Testis (tissue), 3 donors: ENCODE measurements around the gene THSD4. TPM values are rescaled to one million over a fixed set of nuclear protein-coding genes. Genes with fewer than 3 reads are reported as not detected.

ENCODE experiments used
- DNase-seq: peaks from one replicate; pipeline ENCODE4 v3.0.0-alpha.2; 2019
- H3K27ac ChIP-seq, 2 donors: fragments of 200-600 bp; sonication (generic); one replicate each; pipeline ENCODE4 v1.5.1; 2019
- H3K27me3 ChIP-seq: fragments of 200-600 bp; sonication (generic); one replicate; pipeline ENCODE4 v1.5.1; 2019
- H3K36me3 ChIP-seq: fragments of 200-600 bp; sonication (generic); one replicate; pipeline ENCODE4 v1.5.1; 2017; ENCODE audit warnings: low read depth; ENCODE audit errors: missing control alignments
- H3K4me1 ChIP-seq: fragments of 200-600 bp; sonication (generic); one replicate; pipeline ENCODE4 v1.5.1; 2019
- H3K4me3 ChIP-seq, 2 donors: fragments of 200-600 bp; sonication (generic); one replicate each; pipeline ENCODE4 v1.5.1; 2017 to 2019
- H3K9me3 ChIP-seq: fragments of 200-600 bp; sonication (generic); one replicate; pipeline ENCODE4 v1.5.1; 2017
- CTCF ChIP-seq, 3 experiments: fragments of 450-650 bp in 2 of 3; fragments of 200-600 bp in 1 of 3; sonication (generic) in 1 of 3; IDR thresholded peaks; one replicate each; pipeline ENCODE4 v1.5.1; 2016 to 2019; ENCODE audit warnings: antibody characterized with exemption in 3 of 3, mild to moderate bottlenecking in 2 of 3, moderate library complexity in 1 of 3
- POLR2A ChIP-seq: fragments of 450-650 bp; IDR thresholded peaks from one replicate; pipeline ENCODE4 v1.6.1; 2017; ENCODE audit warnings: antibody characterized with exemption, mild to moderate bottlenecking, moderate library complexity
- WGBS, 2 donors: methylation state at CpG; one replicate each; pipeline ENCODE4 v1.1.5; 2018; 5-methylcytosine and 5-hydroxymethylcytosine counted together
- intact Hi-C: fragments of 100-400 bp; cut with DNase I; formaldehyde crosslinking; loops from one replicate; pipeline ENCODE4 v1.15.1; 2023; ENCODE audit warnings: low total_unique reads
- polyA plus RNA-seq: library from polyadenylated mRNA; stranded (reverse); fragments of 350-450 nt; fragmentation: Illumina TruSeq; extraction: RNeasy Lipid Tissue Mini Kit (QIAGEN cat#74804); gene quantifications from one replicate; pipeline ENCODE4 v1.2.3, GENCODE V29; 2014; ENCODE audit warnings: low read depth, low replicate concordance; ENCODE audit not compliant: insufficient read depth
- total RNA-seq, 2 donors: library from RNA; depleted of rRNA; stranded (reverse); fragments of >200 nt; gene quantifications; one replicate each; pipeline ENCODE4 v1.2.3, GENCODE V29; 2016

Gene THSD4
- total and polyA plus RNA-seq, 3 donors from 2014 or later, result 14.3 to 21.5 (median 18.2) TPM

GRCh38 chr15:71239592-71240364 is 124.5 kb downstream of the THSD4 start:
- intact Hi-C loops, result no loop called here
- Histone ChIP-seq H3K4me3 (no peak overlapping the region), H3K36me3 (no peaks in the 10 kb centered on the region), H3K9me3 (no peaks in the 10 kb centered on the region), H3K27me3 (no peaks in the 10 kb centered on the region), H3K4me1 (no peaks in the 10 kb centered on the region), H3K27ac (no peak overlapping the region)
- WGBS, 2 donors, result 76 to 78% methylated on average over 9 to 10 of the region's 10 CpGs
- no peak for DNase-seq
- TF ChIP-seq CTCF (IDR thresholded peaks at IDR 0.05), result no peak
- TF ChIP-seq POLR2A, result no peak

GRCh38 chr15:71242292-71242691 is 127.0 kb downstream of the THSD4 start:
- Histone ChIP-seq H3K4me3 (no peak overlapping the region), H3K9me3 (no peaks in the 10 kb centered on the region), H3K4me1 (no peaks in the 10 kb centered on the region), H3K27ac (no peak overlapping the region), H3K36me3 (no peaks in the 10 kb centered on the region), H3K27me3 (no peaks in the 10 kb centered on the region)
- TF ChIP-seq CTCF (IDR thresholded peaks at IDR 0.05) (no peak), POLR2A (no peak)
- no peak for DNase-seq
- 97% methylated on average over 6 of the region's 6 CpGs for WGBS, 2 donors
- intact Hi-C loops, result no loop called here

- intact Hi-C loops, result no loop called here
- no peaks in the 10 kb centered on the region for H3K9me3 ChIP-seq
- no peaks in the 10 kb centered on the region for H3K4me1 ChIP-seq
- WGBS, 2 donors, result 95 to 97% methylated on average over 2 of the region's 2 CpGs
- no peaks in the 10 kb centered on the region for H3K36me3 ChIP-seq
- TF ChIP-seq POLR2A, result no peak
- TF ChIP-seq CTCF (IDR thresholded peaks at IDR 0.05), result no peak
- H3K4me3 ChIP-seq, result no peak overlapping the region
- H3K27me3 ChIP-seq, result no peaks in the 10 kb centered on the region
- no peak overlapping the region for H3K27ac ChIP-seq
- no peak for DNase-seq
These were observed 129.0 kb downstream of the THSD4 start for GRCh38 chr15:71244250-71244649.

GRCh38 chr15:71245588-71245987 is 130.3 kb downstream of the THSD4 start:
- no peak overlapping the region for H3K4me3 ChIP-seq
- no peak for TF ChIP-seq CTCF (IDR thresholded peaks at IDR 0.05)
- no peak for TF ChIP-seq POLR2A
- no peaks in the 10 kb centered on the region for H3K36me3 ChIP-seq
- intact Hi-C loops, result no loop called here
- no peaks in the 10 kb centered on the region for H3K27me3 ChIP-seq
- no peak for DNase-seq
- 86 to 90% methylated on average over 2 of the region's 2 CpGs for WGBS, 2 donors
- no peaks in the 10 kb centered on the region for H3K9me3 ChIP-seq
- no peak overlapping the region for H3K27ac ChIP-seq
- H3K4me1 ChIP-seq, result peaks cover 3% of the 10 kb centered on the region

- intact Hi-C loops, result no loop called here
- H3K4me1 ChIP-seq, result peaks cover 17% of the 10 kb centered on the region
- WGBS, 2 donors, result 76 to 81% methylated on average over 3 of the region's 3 CpGs
These were observed 133.1 kb downstream of the THSD4 start for GRCh38 chr15:71248386-71248785.

More at GRCh38 chr15:71248386-71248785, 133.1 kb downstream of the THSD4 start:
- no peaks in the 10 kb centered on the region for H3K27me3 ChIP-seq
- no peaks in the 10 kb centered on the region for H3K36me3 ChIP-seq
- TF ChIP-seq CTCF (IDR thresholded peaks at IDR 0.05), result no peak
- no peak for TF ChIP-seq POLR2A
- H3K4me3 ChIP-seq, result no peak overlapping the region
- no peaks in the 10 kb centered on the region for H3K9me3 ChIP-seq
- no peak overlapping the region for H3K27ac ChIP-seq
- DNase-seq, result no peak
